Measurements from ENCODE around the gene CELF2. TPM values are rescaled to one million over a fixed set of nuclear protein-coding genes. Genes with fewer than 3 reads are reported as not detected.

The CELF2 gene
- total and polyA plus RNA-seq, 7 donors = 6.0 to 83.1 (median 48.9) TPM

DNA sequence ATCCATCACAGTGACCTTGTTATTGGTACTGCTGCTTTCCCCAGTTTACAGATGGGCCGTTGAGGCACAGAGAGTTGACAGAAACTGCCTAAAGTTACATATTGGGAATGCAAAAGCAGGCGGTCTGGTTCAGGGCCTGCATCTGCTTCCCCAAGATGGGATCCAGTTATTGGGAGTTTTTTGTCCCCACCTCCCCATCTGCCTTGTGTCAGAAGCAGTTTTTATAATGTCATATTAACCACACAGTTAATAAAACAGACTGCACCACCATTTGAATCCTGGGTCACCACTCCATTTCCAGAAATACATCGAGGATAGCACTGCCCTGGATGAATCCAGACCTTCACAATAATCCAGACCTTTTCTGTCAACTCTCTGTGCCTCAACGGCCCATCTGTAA, 67.9 kb downstream of the CELF2 start:
- Histone ChIP-seq H3K27ac (peak overlapping the region in 3 of 4 donors; percentile 1 to 60 (median 60)), H3K4me3 (no peak overlapping the region), H3K9me3 (no peaks in the 10 kb centered on the region), H3K36me3 (no peaks in the 10 kb centered on the region), H3K4me1 (peaks cover 0 to 30% (median 21%) of the 10 kb centered on the region in 4 donors), H3K27me3 (no peaks in the 10 kb centered on the region)
- intact Hi-C loops (cut with DNase I) = loop anchor here (5.0 kb wide), 1 partner anchor 77 kb away; no protein-coding TSS in a partner anchor
- DNase-seq = no peak
- TF ChIP-seq POLR2AphosphoS5 (IDR thresholded peaks at IDR 0.05) (peak; percentile 46 to 79 (median 70)), POLR2A (IDR thresholded peaks at IDR 0.05) (no peak), EP300 (IDR thresholded peaks at IDR 0.05) (peak in 1 of 4 donors; percentile 21)
- WGBS, 2 donors = 84 to 86% methylated on average over 4 of the region's 4 CpGs

DNA sequence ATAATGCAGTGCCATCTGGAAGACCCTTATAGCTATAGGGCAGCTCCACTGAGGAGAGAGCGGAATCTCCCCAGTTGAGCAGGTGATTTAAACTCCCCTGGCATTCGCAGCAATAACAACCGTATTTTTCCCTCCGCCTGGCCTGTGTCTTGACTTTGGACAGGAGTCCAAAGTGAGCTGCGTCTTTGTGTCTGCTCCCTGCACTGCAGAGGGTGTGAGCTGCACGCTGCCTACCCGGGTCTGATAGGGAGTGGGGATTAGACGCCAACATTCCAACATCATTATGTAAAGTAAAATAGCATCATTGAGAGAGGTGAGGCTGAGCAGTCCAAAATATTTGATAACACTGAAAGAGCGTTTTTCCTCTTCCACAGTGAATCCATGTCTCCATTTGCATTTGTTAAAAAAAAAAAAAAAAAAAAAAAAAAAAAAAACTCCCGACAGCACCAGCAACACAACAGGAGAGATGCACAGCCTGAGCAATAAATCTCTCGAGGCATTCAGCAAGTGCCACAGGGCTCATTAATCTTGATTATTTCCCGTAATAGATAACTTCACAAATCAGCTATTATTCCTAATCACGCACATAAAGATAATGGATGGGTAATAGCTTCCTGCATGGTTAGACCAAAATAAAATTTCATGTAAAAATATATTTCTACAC, 68.6 kb downstream of the CELF2 start:
- TF ChIP-seq, protein P1, sequence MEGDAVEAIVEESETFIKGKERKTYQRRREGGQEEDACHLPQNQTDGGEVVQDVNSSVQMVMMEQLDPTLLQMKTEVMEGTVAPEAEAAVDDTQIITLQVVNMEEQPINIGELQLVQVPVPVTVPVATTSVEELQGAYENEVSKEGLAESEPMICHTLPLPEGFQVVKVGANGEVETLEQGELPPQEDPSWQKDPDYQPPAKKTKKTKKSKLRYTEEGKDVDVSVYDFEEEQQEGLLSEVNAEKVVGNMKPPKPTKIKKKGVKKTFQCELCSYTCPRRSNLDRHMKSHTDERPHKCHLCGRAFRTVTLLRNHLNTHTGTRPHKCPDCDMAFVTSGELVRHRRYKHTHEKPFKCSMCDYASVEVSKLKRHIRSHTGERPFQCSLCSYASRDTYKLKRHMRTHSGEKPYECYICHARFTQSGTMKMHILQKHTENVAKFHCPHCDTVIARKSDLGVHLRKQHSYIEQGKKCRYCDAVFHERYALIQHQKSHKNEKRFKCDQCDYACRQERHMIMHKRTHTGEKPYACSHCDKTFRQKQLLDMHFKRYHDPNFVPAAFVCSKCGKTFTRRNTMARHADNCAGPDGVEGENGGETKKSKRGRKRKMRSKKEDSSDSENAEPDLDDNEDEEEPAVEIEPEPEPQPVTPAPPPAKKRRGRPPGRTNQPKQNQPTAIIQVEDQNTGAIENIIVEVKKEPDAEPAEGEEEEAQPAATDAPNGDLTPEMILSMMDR (IDR thresholded peaks at IDR 0.05) = no peak
- TF ChIP-seq EP300 (IDR thresholded peaks at IDR 0.05) (peak in 1 of 4 donors; percentile 33), POLR2AphosphoS5 (IDR thresholded peaks at IDR 0.05) (peak; percentile 80 to 90 (median 86)), POLR2A (IDR thresholded peaks at IDR 0.05) (no peak)
- DNase-seq = peak; percentile 80

DNA sequence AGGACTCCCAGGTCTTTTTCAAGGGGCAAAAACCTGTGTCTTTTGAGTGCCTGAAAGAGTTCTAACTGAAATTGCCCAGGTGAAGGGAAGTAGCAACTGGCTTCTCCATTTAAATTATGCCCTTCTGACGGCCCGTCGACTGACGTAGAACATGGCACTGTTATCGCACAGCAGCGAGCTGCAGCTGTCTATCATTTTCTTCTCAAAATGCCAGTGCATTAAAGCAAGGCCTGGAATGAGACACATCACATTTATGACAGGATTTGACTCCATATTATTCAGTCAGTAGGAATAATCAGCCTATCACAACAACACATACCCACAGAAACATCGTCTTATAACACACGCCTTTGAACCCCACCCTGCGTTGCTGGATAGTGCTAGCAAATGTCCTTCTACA, 69.7 kb downstream of the CELF2 start:
- intact Hi-C loops (cut with DNase I) = loop anchor here (5.0 kb wide), 1 partner anchor 75 kb away; no protein-coding TSS in a partner anchor
- no peak overlapping the region for H3K4me3 ChIP-seq
- H3K27me3 ChIP-seq = no peaks in the 10 kb centered on the region
- H3K4me1 ChIP-seq = peaks cover 0 to 27% (median 18%) of the 10 kb centered on the region in 4 donors
- no peak overlapping the region for H3K27ac ChIP-seq
- WGBS, 2 donors = 96 to 97% methylated on average over 9 of the region's 9 CpGs
- no peaks in the 10 kb centered on the region for H3K36me3 ChIP-seq
- no peak for DNase-seq
- no peaks in the 10 kb centered on the region for H3K9me3 ChIP-seq
- no peak for TF ChIP-seq EP300 (IDR thresholded peaks at IDR 0.05)
- TF ChIP-seq POLR2AphosphoS5 (IDR thresholded peaks at IDR 0.05) = no peak
- TF ChIP-seq POLR2A (IDR thresholded peaks at IDR 0.05) = no peak
- TF ChIP-seq, protein P1 (IDR thresholded peaks at IDR 0.05) = no peak

More for the DNA sequence above, 68.6 kb downstream of the CELF2 start:
- WGBS, 2 donors = 73 to 89% methylated on average over 13 of the region's 13 CpGs
- Histone ChIP-seq H3K4me1 (peaks cover 0 to 30% (median 21%) of the 10 kb centered on the region in 4 donors), H3K36me3 (no peaks in the 10 kb centered on the region), H3K27ac (peak overlapping the region in 3 of 4 donors; percentile 1 to 60 (median 60)), H3K9me3 (no peaks in the 10 kb centered on the region), H3K4me3 (no peak overlapping the region), H3K27me3 (no peaks in the 10 kb centered on the region)
- intact Hi-C loops (cut with DNase I) = loop anchor here (5.0 kb wide), 1 partner anchor 76 kb away; no protein-coding TSS in a partner anchor

- Histone ChIP-seq H3K9me3 (no peaks in the 10 kb centered on the region), H3K4me1 (peaks cover 0 to 19% (median 16%) of the 10 kb centered on the region in 4 donors), H3K27ac (no peak overlapping the region), H3K27me3 (no peaks in the 10 kb centered on the region), H3K4me3 (no peak overlapping the region), H3K36me3 (no peaks in the 10 kb centered on the region)
- intact Hi-C loops (cut with DNase I) = loop anchor here (5.0 kb wide), 1 partner anchor 74 kb away; no protein-coding TSS in a partner anchor
- DNase-seq = no peak
- WGBS, 2 donors = 84 to 98% methylated on average over 6 of the region's 6 CpGs
- TF ChIP-seq EP300 (IDR thresholded peaks at IDR 0.05) = no peak
- no peak for TF ChIP-seq POLR2A (IDR thresholded peaks at IDR 0.05)
- no peak for TF ChIP-seq POLR2AphosphoS5 (IDR thresholded peaks at IDR 0.05)
- TF ChIP-seq, protein P1 (IDR thresholded peaks at IDR 0.05) = no peak
These were observed 71.0 kb downstream of the CELF2 start for GRCh38 chr10:11088709-11089108.

GRCh38 chr10:11089272-11089671, 71.6 kb downstream of the CELF2 start:
- intact Hi-C loops (cut with DNase I) = loop anchor here (5.0 kb wide), 1 partner anchor 73 kb away; no protein-coding TSS in a partner anchor
- H3K4me3 ChIP-seq = no peak overlapping the region
- H3K27ac ChIP-seq = no peak overlapping the region
- H3K27me3 ChIP-seq = no peaks in the 10 kb centered on the region
- H3K36me3 ChIP-seq = no peaks in the 10 kb centered on the region
- H3K9me3 ChIP-seq = no peaks in the 10 kb centered on the region
- DNase-seq = no peak
- WGBS, 2 donors = 78 to 92% methylated on average over 6 of the region's 6 CpGs
- peaks cover 0 to 19% (median 16%) of the 10 kb centered on the region in 4 donors for H3K4me1 ChIP-seq
- no peak for TF ChIP-seq EP300 (IDR thresholded peaks at IDR 0.05)
- no peak for TF ChIP-seq POLR2A (IDR thresholded peaks at IDR 0.05)
- TF ChIP-seq, protein P1 (IDR thresholded peaks at IDR 0.05) = no peak
- TF ChIP-seq POLR2AphosphoS5 (IDR thresholded peaks at IDR 0.05) = no peak

Measured in sigmoid colon (tissue), 7 donors.